Measurements from ENCODE around the gene SDK1.

The SDK1 gene

DNA sequence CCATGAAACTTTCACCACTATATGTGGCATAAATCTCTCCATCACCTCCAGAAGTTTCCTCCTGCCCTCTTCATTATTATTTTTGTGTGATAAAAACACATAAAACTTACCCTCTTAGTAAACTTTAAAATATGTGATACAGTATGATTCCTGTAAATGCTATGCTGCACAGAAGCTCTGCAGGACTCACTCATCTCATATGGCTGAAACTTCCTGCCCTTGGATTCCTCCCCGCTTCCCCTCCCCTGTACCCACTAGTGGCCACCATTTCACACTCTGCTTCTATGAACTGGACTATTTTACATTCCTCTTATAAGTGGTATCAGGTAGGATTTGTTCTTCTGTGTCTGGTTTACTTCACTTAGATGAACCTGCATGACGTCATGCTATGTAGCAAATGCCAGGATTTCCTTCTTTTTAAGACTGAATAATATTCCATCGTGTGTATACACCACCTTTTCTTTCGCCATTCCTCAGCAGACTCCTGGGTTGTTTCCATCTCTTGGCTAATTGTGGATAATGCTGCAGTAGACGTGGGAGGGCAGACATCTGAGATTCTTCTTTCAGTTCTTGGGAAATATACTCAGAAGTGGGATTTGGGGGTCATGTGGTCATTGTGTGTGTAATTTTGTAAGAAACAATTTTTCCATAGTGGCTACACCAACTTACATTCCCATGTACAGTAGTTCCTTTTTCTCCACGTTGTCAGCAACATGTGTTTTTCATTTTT is 335.2 kb downstream of the SDK1 start:
- DNase-seq (ENCODE audit: low read depth): no peak
- TF ChIP-seq, protein P1, sequence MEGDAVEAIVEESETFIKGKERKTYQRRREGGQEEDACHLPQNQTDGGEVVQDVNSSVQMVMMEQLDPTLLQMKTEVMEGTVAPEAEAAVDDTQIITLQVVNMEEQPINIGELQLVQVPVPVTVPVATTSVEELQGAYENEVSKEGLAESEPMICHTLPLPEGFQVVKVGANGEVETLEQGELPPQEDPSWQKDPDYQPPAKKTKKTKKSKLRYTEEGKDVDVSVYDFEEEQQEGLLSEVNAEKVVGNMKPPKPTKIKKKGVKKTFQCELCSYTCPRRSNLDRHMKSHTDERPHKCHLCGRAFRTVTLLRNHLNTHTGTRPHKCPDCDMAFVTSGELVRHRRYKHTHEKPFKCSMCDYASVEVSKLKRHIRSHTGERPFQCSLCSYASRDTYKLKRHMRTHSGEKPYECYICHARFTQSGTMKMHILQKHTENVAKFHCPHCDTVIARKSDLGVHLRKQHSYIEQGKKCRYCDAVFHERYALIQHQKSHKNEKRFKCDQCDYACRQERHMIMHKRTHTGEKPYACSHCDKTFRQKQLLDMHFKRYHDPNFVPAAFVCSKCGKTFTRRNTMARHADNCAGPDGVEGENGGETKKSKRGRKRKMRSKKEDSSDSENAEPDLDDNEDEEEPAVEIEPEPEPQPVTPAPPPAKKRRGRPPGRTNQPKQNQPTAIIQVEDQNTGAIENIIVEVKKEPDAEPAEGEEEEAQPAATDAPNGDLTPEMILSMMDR (conservative IDR thresholded peaks at IDR 0.05; ENCODE audit: low read length): no peak
- H3K4me3 ChIP-seq (ENCODE audit: low read length): no peak overlapping the region

DNA sequence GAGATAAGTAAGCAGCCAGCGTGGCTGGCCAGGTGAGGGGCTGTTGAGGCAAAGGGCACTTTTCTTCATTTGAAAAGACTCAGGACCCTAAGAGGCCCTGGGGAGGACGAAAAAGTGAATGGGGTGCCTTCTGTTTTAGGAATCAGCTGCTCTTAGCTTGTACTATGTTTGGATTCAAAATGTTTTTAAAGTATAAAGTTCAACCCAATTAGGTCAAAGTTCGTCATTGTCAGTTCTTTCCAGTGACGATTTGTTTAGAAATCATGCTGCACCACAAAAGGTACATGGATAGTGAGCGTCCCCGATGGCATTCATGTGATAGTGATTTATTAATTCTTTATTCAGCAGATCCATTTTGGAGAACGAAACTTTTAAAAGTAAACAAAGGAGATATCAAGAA is 338.2 kb downstream of the SDK1 start:
- no peak overlapping the region for H3K4me3 ChIP-seq (ENCODE audit: low read length)
- no peak for DNase-seq (ENCODE audit: low read depth)
- TF ChIP-seq, protein P1 (conservative IDR thresholded peaks at IDR 0.05; ENCODE audit: low read length): no peak

DNA sequence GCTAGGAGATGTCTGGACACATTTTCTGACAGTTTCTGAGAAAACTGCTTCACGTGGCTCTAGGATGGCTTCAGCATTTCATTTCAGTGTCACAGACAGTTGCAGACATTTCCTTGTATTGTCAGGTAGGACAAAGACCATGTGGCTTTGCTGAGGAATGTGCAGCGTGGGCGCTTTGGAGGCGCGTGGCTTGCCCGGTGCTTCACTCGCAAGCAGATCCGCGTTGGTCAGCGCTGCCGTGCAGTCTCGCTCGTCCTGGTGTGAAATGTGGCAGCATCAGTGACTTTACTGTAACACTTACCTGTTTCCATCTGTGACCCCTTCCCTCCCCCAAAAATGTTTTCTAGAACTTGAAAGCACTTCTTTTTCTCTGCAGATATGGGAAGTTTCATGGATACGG is 340.5 kb downstream of the SDK1 start:
- TF ChIP-seq, protein P1 (conservative IDR thresholded peaks at IDR 0.05; ENCODE audit: low read length): no peak
- DNase-seq (ENCODE audit: low read depth): no peak
- H3K4me3 ChIP-seq (ENCODE audit: low read length): no peak overlapping the region

DNA sequence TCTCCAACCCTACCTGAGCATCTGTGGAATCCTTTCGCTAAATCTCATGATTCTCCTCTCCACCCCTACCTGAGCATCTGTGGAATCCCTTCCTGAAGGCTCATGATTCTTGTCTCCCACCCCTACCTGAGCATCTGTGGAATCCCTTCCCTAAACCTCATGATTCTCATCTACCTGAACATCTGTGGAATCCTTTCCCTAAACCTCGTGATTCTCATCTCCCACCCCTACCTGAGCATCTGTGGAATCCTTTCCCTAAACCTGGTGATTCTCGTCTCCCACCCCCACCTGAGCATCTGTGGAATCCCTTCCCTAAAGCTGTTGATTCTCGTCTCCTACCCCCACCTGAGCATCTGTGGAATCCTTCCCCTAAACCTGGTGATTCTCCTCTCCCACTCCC is 342.0 kb downstream of the SDK1 start:
- H3K4me3 ChIP-seq (ENCODE audit: low read length): no peak overlapping the region
- DNase-seq (ENCODE audit: low read depth): no peak
- TF ChIP-seq, protein P1 (conservative IDR thresholded peaks at IDR 0.05; ENCODE audit: low read length): no peak

DNA sequence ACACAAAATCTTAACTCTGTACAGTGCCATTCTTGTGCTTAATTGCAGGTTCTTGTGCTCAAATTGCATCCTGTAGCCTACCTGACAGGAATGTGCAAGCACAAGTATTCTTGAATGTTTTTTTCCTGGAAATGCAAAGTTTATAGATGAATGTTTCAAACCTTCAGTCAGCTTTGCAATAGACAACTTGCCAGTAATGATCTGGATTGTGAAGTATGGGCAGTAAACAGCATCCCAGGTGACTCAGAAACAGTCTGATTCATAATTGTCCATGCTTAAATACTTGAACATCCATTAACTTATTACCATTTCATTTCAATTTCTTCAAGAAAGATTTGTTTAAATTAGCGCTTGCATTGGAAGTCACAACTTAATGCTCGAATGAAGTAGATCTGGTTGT is 347.2 kb downstream of the SDK1 start:
- no peak for DNase-seq (ENCODE audit: low read depth)
- TF ChIP-seq, protein P1 (conservative IDR thresholded peaks at IDR 0.05; ENCODE audit: low read length): no peak

DNA sequence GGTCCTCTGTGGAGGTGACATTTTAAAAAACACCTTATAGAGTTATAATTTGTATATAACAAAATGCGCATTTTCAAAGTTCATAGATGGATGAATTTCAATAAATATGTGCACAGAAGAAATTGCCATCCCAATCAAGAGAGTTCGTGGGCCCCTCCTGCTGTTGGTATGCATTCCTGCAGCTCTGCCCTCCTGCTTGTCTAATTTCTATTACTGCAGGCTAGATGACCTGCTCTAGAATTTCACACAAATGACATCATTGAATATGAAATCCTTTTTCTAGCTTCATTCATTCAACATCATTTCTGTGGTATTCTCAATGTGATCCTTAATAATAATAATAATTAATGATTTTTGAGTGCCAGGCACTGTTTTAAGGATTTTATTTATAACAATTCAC is 348.2 kb downstream of the SDK1 start:
- H3K4me3 ChIP-seq (ENCODE audit: low read length): no peak overlapping the region
- no peak for DNase-seq (ENCODE audit: low read depth)
- TF ChIP-seq, protein P1 (conservative IDR thresholded peaks at IDR 0.05; ENCODE audit: low read length): no peak

More for the DNA sequence above, 347.2 kb downstream of the SDK1 start:
- no peak overlapping the region for H3K4me3 ChIP-seq (ENCODE audit: low read length)

DNA sequence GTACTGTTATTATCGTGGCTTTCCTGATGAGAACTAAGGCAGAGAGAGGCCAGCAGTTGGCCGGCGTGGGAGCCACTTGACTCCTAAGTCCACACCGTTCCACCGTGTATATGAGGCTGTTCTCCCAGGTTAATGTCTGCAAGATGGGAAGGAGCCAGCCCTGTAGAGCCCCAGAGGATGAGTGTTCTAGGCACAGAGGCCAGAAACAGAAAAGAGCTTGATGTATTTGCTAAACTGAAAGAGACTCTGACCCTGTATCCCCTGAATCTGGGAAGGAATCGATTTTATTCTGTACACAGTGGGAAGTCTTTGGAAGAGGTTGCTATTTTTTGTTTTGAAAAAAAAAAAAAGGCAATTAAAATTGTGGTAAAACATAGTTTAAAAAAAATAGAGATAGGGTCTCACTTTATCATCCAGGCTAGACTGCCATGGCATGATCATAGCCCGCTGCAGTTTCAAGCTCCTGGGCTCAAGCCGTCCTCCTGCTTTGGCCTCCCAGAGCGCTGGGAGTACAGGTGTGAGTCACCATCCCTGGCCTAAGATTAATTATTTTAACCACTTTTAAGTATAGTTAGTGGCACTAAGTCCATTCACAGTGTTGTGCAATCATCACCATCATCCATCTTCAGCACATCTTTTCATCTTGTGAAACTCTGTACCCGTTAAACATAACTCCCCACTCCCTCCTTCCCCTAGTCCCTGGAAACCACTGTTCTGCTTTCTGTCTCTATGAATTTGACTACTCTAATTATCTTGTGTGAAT is 348.8 kb downstream of the SDK1 start:
- no peak for DNase-seq (ENCODE audit: low read depth)
- TF ChIP-seq, protein P1 (conservative IDR thresholded peaks at IDR 0.05; ENCODE audit: low read length): no peak
- no peak overlapping the region for H3K4me3 ChIP-seq (ENCODE audit: low read length)

Data from AG10803 (cell line).